Measurements from ENCODE around the gene TSHZ2.

The TSHZ2 gene

DNA sequence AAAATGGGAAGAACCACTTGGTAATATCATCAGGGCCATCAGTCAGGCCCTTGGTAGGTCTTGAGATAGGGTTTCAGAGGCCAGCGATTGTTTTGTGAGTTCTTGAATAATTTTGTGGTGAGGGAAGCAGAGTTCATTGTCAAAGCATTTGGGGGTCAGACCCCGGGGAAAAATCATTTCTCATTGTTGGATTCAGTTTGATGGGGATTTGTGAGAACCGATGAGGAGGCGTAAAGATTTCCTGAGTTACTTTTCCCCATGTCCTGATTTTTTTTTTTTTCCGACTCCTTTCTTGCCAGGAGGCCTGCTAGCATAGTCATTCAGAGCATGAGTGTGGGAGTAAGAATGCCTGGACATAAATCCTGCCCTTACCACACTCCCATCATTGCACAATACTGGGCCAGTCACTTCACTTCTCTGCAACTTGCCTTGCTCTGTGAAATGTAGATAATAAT, 60.3 kb downstream of the TSHZ2 start:
- no peak for DNase-seq

DNA sequence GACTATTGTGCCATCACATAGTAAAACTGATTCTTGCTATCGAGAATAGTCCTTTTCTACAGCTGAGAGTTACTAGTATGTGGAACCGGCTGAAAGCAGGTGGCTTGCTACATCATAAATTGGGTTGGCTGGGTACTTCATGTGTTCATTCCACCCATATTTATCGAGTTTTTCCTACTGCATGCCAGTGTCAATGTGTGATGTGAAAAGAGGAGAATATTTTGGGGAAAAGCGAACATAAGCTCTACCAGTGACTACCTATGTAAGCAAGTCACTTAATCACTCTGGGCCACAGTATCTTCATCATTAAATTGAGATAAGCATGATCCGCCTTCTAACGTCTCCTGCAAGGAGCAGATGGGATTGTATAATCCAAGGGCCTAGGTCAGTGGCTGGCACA, 61.0 kb downstream of the TSHZ2 start:
- DNase-seq: no peak

DNA sequence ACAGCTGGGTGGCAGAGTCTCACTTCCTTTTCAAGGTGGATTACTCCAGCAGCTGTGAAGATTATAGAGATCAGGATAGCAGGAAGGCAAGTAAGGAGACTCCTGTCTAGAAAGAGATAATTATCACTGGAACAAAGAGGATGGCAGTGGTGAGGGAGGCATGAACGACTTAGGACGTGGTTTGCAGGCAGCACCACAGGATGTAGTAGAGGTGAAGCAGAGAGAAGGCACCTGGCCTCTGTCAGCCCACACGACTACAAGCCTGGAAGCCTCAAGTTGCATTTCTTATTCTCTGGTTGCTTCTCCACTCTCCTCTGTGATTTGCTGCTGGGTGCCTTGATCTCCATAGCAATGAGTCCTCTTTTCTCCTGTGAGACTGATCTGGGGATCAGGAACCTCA, 62.7 kb downstream of the TSHZ2 start:
- DNase-seq: no peak

DNA sequence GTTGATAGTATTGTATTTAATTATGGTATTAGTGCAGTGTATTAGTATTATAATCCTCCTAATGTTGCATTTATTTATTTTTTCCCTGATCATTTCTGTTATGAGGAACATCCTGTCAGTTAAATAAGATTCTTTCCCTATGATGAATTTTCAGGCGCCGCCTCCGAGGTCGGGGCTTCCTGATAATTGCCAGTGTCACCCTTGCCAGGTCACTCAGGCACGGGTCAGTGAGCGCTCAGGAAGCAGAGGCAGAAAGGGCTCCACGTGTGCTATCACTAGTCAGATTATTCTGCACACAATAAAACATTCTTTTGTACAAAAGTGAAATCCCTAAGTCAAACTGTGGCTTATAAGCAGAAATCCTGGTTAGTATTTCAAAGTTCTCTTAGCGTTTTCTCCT, 64.8 kb downstream of the TSHZ2 start:
- DNase-seq: no peak

DNA sequence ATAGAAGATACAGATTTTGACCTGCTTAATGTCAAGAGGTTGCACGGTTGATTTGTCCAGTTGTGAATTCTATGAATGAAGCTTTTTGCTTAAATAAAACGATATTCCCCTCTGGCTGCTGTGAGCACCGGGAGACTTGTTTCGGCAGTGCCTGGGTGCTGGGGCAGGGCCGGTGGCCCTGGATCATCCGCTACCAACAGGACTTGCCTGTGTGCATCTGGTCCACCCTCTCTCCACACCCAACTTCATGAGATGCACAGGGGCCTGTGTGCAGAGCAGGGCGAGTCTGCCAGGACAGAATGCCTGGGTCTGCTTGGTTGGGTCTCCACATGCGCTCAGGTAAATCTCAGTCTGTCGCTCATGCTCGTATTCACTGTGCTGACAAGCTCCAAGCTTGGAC, 65.5 kb downstream of the TSHZ2 start:
- no peak for DNase-seq

DNA sequence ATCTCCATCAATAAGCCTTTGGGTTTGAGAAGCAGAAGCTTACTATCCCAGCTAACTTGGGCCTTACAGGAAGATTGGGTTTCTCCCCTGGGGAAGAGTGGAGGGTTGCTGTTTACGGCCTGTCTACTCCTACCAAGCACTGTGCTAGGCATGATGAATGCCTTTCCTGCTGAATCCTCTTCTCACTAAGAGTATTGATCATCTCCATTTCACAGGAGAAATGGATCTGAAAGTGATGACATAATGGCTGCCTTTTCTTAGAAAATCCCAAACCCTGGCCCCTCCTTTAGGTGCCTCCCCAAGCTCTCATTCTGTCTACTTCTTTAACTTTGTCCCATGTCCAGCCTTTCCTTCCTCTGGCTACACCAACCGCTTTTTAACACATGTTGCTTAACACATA, 66.1 kb downstream of the TSHZ2 start:
- no peak for DNase-seq

DNA sequence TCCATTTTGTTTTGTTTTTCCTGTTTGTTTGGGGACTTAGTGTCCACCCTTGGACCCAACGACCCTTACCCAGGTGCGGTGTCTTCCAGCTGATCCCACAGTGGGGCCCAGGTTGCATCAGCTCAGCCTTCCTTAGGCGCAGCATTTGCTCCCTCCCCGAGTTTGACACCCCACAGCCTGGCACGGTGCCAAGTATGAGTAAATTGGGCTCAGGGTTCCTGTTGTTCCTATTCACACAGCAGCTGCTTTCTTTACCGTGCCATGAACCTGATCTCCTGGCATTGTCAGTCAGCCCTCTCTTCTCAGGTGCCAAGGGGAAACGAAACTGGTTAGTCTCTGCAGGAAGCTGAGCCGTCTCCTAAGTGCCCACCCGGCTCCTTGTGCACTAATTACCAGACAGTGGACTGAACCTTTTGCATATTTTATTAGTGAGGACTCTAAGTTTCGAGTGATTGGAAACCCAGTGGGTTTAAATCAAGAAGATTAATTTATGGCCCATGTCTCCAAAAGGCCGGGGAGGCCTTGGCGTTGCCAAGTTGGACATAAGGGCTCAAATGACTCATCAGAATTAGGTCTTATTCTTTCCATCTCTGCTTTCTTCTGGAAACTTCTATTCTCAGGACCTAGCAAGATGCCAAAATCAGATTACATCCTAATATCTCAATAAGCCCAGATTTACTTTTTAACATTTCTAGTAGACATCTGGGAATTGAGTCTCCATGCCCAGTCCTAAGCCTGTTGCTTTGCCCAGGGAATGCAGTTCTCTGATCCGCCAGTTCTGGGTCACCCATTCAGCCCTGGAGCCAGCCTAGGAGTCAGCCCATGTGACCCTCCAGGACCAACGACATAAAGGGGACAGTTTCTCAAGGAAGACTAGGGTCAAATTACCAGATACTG, 68.8 kb downstream of the TSHZ2 start:
- no peak for DNase-seq

DNA sequence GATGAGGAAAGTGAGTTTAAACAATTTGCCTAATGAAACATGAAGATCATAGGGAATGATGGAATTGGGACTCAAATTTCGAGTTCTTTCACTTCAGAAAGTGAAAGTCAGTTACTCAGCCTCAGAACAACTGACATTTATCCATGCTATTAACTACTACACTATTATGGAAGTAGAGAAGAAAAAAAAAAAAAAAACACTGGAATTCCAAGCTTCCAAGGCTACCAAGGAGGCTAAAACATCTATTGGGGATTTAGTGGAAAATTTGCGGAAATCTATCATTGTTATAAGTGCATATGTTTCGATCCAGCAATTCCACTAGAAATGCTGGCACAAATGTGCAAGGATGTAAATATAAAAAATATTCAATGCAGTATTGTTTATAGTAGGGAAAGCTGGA, 70.4 kb downstream of the TSHZ2 start:
- no peak for DNase-seq

DNA sequence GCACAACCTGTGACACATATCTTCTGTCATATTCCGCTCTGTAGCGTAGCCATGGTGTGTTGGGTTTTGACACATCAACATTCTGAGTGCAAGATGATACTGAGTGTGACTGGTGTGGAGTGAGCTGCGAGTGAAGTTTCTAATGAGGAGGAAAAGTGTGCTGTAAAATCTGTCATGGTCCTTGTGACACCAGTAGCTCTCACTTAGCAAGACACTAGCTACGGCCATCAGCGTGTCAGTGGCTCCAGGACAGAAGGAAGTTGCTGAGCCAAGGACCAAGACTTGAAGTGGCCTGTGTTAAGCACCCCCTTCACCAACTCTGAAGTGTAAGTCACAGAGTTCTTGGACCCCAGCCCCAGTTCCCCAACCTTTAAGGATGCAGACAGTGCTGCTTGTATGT, 72.1 kb downstream of the TSHZ2 start:
- DNase-seq: no peak

DNA sequence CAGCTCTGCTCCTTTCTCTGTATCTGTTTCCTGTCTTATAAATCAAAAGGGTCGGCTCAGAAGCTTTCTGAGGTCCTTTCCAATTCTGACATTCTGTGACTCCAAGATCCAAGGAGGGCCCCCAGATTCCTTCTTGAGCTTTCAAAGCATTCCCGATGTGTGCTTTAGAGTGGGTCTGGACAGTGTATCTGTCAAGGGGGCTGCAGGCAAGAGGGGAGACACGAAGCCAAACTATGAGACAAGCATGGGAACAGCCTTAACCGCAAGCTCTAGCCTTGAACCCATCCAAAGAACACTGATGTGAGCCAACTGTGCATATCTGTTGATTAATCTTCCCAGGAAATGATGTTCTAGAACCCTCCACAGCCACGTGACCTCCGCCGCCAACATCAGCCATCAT, 73.8 kb downstream of the TSHZ2 start:
- DNase-seq: no peak

DNA sequence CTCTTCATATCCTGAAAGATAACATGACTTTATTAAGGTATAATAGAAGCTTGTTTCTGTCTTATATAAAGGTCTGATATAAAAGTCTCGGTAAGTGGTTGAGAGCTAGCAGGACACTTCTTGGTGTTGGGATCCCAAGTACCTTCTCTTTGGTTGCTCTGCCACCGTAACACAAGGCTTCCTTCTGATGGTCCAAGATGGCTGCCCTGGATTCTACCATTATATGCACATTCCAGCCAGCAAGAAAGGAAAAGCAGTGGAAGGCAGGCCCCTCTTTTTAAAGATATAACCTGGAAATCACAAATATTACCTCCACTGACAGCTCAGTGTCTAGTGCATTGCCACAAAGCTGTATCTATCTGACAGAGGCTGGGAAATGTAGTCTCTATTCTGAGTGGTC, 75.0 kb downstream of the TSHZ2 start:
- no peak for DNase-seq

DNA sequence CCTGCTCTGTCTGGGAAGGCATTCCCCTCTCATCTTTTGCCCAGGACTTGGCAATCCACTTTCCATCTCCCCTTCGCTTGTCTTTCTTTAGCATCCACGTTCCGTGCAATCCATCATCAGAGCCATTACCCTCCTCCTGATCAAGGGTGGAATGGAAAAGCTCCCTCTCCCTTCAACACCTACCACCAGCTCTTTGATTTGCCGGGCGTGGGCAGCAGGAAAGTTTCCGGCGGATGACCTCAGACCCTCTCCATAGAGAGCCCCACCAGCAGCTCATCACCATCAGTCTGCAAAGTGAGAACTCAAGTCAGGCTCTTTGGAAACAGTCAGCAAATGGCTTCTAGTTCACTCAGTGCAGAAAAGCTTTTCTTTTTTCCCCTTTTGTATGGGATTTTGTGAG, 76.2 kb downstream of the TSHZ2 start:
- no peak for DNase-seq

DNA sequence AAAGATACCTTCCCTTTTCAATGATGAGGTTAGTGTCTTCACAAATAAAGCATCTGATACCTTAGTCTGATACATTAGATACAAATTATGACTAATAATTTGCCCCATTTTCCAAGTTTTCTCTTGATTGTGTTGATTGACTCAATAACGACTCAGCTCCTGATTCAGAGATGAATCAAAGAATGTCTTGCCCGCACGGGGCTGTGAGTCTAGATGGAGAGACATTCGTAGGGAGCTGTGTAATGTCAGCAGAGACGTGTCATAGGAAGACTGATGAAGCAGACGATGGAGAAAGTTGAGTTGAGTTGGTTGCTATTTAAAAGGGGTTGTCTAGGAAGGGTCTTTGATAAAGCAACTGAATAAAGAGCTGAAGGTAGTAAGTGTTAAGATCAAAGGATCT, 78.2 kb downstream of the TSHZ2 start:
- no peak for DNase-seq

DNA sequence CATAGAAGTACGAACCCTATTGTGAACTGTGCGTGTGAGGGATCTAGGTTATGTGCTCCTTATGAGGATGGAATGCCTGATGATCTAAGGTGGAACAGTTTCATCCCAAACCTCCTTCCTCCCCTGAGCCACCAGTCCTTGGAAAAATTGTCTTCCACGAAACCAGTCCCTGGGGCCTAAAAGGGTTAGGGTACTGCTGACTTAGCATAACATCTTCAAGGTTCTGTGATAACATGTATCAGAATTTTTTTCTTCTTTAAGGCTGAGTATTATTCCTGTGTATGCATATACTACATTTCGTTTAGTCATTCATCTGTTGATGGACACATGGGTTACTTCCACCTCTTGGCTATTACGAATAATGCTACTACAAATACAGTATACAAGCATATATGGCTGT, 80.2 kb downstream of the TSHZ2 start:
- DNase-seq: no peak

DNA sequence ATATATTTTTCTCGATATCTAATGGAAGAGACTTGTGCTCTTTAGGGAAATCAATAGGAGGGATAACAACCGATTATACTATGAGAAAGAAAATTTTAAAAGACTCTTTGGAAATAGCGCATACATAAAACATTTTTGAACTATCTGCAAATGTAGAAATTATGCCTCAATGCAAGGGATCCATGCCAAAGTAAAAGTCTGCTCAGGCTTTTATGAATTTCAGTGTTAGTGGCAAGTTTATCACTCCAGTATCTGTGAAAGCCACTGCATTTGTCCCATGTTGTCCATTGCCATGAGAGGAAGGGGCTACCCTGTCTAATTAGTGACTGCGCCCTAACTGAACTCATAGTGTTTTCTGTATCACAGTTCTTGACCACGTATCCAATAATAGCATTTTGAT, 81.4 kb downstream of the TSHZ2 start:
- DNase-seq: no peak

DNA sequence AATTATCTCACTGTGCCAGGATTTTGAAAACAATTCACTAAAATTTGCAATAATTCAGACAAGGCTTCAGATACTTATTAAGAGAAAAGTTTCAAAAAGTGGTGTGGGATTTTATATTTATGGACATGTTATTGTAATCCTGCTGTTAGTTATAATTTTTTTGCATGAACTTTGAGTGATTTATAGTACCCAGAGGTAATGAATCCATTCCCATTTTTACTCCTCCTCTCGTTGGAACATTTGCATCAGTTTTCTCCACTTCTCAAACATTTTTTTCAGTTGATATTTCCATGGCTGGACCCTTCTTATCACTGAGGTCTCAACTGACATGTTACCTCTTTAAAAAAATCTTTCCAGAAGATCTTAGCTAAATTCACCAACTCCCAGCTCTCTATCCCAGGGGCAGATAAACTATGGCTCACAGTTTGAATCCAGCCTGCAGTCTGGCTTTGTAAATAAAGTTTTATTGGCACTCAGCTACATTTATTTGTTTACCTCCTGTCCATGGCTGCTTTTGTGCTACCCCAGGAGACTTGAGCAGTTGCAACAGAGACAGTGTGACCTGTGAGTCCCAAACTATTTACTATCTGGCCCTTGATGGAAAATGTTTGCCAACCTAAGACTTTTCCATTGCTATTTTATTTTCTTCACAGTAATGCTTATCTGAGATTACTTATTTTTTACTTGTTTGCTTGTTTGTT, 83.4 kb downstream of the TSHZ2 start:
- DNase-seq: no peak

DNA sequence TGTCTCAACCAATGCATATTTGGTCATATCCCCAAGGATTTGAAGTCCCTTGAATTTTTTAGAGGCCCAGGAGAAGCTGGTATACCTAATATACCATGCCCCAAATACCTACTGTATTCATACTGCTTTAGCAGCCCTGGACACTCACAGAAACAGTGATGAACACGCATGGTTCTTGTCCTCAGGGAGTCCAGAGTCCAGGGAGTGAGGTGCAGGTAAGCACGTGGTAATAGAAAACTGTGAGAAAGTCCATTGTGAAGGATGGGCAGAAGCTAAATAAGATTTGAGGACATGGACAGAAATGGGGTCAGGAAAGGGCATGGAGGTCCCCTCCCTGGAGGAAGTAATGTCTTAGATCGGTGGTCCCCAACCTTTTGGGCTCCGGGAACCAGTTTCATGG, 85.4 kb downstream of the TSHZ2 start:
- no peak for DNase-seq

DNA sequence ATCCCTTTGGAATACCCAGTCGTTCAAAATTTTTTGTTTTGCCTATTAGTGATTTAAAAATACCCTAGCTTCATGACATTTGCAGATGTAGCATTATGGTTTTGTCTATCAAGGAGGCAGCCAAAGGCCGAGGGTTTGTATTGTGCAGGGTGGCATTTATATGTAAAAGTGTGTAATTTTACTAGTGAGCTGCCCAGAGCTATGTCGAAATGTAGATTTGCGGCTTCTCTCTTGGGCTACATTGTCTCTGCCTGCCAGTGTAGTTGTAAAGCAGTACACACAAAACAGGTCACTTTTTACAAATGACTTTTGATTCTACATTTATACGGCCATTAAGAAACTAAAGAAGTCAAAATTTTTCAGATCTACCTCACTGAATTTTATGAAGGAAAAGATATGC, 87.7 kb downstream of the TSHZ2 start:
- DNase-seq: no peak

DNA sequence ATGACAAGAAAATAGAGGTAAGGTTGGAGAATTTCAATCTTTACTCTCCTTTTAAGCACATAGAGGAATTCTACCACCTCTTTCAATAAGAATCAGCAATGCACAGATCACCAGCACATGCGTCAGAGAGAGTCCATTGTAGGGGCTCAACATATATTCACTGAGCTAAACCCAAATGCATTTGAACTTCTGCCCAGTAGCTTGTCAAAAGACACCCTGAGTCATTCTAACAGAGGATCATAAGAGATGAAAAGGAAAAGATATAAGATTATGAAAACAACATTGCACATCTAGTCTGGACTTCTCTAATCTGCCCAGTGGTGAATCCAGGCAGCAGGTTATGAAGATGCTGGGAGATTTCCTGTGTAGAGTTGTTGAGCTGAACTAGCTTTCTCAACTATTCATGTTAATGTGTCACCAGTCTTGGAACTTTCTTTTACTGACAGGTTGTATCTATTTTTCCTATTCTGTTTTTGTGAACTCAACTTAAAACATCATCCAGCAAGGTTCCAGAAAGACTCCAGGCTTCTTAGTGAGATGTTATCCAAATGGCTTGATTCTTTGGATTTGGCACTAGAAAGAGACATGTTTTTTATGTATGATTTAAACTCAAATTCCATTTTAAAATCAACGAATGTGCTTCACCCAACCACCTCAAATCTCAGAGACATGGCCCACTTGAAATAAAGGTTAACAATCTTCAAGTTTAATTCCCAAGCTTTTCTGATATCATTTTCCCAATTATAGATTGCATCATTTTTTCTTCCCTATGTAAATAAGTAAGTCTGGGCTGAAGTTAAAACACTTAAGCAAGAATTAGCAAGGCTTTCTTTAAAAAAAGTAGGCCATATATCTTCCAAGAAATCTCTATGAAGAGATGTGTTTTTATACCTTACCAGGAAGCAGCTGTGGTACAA, 89.3 kb downstream of the TSHZ2 start:
- DNase-seq: no peak

DNA sequence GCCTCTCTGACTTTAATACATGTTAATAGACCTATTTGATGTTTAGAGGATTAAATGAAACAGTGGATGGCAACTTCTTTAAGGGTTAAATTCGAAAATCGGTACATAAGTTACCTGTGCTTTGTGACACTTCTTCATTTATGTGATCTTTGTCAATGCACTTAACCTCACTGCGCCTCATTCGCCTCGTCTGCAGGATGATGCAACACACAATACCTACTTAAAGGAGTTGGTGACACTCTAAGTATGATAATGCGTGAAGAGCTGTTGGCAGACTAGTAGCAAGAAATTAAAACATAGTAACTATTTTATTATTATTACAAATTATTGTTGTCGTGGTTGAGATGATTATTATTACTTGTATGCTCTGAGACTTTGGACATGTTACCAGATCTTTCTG, 92.8 kb downstream of the TSHZ2 start:
- no peak for DNase-seq

DNA sequence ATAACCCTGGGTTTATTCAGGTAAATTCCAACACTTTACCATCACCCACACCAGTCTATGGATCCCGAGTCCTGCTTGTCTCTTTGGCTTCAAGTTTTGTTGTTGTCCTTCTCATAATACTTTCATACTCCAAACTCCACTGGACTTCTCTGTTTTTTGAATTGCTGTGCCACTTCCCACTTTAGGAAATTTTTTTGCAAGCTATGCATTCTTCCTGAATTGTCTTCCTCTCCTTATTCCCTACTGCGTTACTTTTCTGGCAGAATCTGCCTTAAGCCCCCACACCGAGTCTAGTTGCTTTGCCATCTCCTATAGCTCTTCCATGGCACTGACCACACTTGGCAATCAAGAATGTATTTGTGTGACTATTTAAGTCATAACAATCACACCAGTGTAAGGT, 96.1 kb downstream of the TSHZ2 start:
- DNase-seq: no peak

DNA sequence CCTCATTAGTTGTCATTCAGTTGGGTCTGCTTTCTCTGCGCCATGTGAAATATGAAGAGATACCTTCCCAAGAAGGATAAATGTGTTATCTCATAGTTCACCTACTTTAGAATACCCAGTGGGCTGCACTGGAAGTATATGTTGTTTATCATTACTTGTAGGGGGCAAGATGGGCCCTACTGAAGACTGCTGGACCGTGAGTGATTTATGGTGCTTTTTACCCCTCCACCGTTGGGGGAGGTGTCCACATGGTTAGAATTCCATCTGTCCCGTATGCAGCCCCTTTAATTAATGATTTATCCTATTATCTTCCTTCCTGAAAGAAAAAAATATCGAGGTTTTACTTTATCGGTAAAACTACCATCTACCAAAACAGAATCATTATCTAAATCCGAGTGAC, 97.0 kb downstream of the TSHZ2 start:
- no peak for DNase-seq

DNA sequence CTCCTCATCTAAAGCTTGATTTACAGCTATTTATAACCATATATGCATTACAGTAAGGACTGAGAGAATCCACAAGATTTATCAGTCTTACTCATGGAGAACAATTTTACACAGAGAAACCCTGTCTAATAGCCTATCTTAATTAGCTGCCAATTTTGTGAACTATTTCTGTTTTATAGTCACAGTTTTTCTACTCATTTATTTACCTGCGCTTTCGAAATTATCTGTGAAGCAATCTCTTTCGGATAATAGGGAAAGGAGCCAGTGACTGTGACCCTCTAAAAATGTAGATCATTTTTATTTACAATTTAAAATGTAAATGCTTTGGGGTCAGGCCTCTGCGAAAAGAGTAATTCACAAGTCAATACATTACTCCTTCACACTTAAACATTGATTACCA, 98.1 kb downstream of the TSHZ2 start:
- DNase-seq: no peak
